Calu3 (cell line): ENCODE measurements around the gene KRT222. TPM values are rescaled to one million over a fixed set of nuclear protein-coding genes. Genes with fewer than 3 reads are reported as not detected.

Experiments used
- BruUV-seq: library from RNA; stranded (reverse); fragments of 400-500 nt; replicated peaks from 2 replicates; lab custom pipeline; 2021; lab: Mats Ljungman, UMichigan
- CTCF ChIA-PET: fragments of 300-600 bp; sonication (Branson Sonifier 250); formaldehyde crosslinking; loops from one replicate; lab custom pipeline; 2022; ENCODE audit warnings: antibody characterized with exemption; lab: Charles Lee
- DNase-seq: peaks from one replicate; pipeline ENCODE4 v3.0.0; 2022
- H3K27ac Mint-ChIP-seq: one replicate; pipeline ENCODE4 v1.8.0; 2022; ENCODE audit warnings: mixed read lengths; ENCODE audit not compliant: unreplicated experiment
- H3K27me3 Mint-ChIP-seq: one replicate; pipeline ENCODE4 v1.8.0; 2022; ENCODE audit warnings: mixed read lengths; ENCODE audit not compliant: unreplicated experiment
- H3K36me3 Mint-ChIP-seq: one replicate; pipeline ENCODE4 v1.8.0; 2022; ENCODE audit warnings: mild to moderate bottlenecking, moderate library complexity, mixed read lengths; ENCODE audit not compliant: insufficient read depth, unreplicated experiment
- H3K4me1 Mint-ChIP-seq: one replicate; pipeline ENCODE4 v1.8.0; 2022; ENCODE audit warnings: mild to moderate bottlenecking, low read depth, mixed read lengths; ENCODE audit not compliant: unreplicated experiment
- H3K4me3 Mint-ChIP-seq: one replicate; pipeline ENCODE4 v1.8.0; 2022; ENCODE audit warnings: mild to moderate bottlenecking, low read depth, moderate library complexity, mixed read lengths; ENCODE audit not compliant: unreplicated experiment
- H3K9me3 Mint-ChIP-seq: one replicate; pipeline ENCODE4 v1.8.0; 2022; ENCODE audit warnings: low read depth, mixed read lengths; ENCODE audit not compliant: unreplicated experiment
- intact Hi-C: fragments of 100-400 bp; cut with micrococcal nuclease; formaldehyde crosslinking; loops from one replicate; pipeline ENCODE4 v1.10.0; 2022; ENCODE audit not compliant: unreplicated experiment
- total RNA-seq: library from RNA; stranded (reverse); gene quantifications from 2 replicates; pipeline ENCODE4 v1.2.3, GENCODE V29; 2022
- TF ChIP-seq, protein P1 (sequence below): fragments of 200-600 bp; IDR thresholded peaks from one replicate; pipeline ENCODE4 v1.8.0; 2022; ENCODE audit warnings: antibody characterized with exemption; ENCODE audit not compliant: unreplicated experiment

Gene KRT222
- total RNA-seq, 1 experiment from 2014 or later, result not detected

DNA sequence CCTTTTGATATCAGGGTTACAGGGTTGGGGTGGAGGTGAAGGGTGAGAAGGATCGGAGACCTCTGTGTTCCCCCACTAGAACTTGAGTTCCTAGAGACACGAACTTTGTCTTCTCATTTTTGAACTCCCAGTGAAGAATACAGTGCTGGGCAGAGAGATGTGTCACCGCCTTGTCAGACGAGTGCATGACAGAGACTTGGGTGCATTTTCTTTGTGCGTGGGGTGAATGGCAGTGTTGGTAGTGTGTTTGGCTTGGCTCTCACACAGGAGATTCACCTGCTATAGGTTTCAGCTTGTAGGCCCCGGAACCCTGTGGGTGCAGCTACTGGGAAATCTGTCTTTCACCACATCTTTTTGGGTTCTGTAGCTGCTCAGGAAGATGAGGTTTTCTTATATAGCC is 59.7 kb downstream of the KRT222 start:
- H3K4me1 Mint-ChIP-seq, result peaks cover 9% of the 10 kb centered on the region
- no peak overlapping the region for H3K27ac Mint-ChIP-seq
- H3K9me3 Mint-ChIP-seq, result no peaks in the 10 kb centered on the region
- intact Hi-C loops, result no loop called here
- DNase-seq, result no peak
- no peaks in the 10 kb centered on the region for H3K36me3 Mint-ChIP-seq
- H3K4me3 Mint-ChIP-seq, result no peak overlapping the region
- CTCF ChIA-PET, result interaction anchor here (0.5 to 6.3 kb wide), 12 partner anchors 10 to 875 kb away, joined by 3 to 69 read pairs (median 4); no protein-coding TSS in a partner anchor
- BruUV-seq, result no TSS peak
- H3K27me3 Mint-ChIP-seq, result peaks cover 67% of the 10 kb centered on the region
- TF ChIP-seq, protein P1, sequence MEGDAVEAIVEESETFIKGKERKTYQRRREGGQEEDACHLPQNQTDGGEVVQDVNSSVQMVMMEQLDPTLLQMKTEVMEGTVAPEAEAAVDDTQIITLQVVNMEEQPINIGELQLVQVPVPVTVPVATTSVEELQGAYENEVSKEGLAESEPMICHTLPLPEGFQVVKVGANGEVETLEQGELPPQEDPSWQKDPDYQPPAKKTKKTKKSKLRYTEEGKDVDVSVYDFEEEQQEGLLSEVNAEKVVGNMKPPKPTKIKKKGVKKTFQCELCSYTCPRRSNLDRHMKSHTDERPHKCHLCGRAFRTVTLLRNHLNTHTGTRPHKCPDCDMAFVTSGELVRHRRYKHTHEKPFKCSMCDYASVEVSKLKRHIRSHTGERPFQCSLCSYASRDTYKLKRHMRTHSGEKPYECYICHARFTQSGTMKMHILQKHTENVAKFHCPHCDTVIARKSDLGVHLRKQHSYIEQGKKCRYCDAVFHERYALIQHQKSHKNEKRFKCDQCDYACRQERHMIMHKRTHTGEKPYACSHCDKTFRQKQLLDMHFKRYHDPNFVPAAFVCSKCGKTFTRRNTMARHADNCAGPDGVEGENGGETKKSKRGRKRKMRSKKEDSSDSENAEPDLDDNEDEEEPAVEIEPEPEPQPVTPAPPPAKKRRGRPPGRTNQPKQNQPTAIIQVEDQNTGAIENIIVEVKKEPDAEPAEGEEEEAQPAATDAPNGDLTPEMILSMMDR, result no peak

Other genes with a start within 250 kb of the KRT222 start
- gene TOP2A, start 247.3 kb downstream of the KRT222 start, total RNA-seq, result 1,389 and 1,672 TPM in 2 replicates
- 33.9 and 39.2 TPM in 2 replicates for gene IGFBP4, start 221.7 kb downstream of the KRT222 start, total RNA-seq
- 0.21 and 0.44 TPM in 2 replicates for gene TNS4, start 163.6 kb downstream of the KRT222 start, total RNA-seq
- gene CCR7, start 99.7 kb downstream of the KRT222 start, total RNA-seq, result not detected in 2 replicates
- gene SMARCE1, start 17.4 kb downstream of the KRT222 start, total RNA-seq, result 755 and 768 TPM in 2 replicates
- 2.0 and 2.4 TPM in 2 replicates for gene KRT24, start 38.6 kb upstream of the KRT222 start, total RNA-seq
- gene KRT25, start 90.2 kb upstream of the KRT222 start, total RNA-seq, result not detected in 2 replicates
- gene KRT26, start 107.0 kb upstream of the KRT222 start, total RNA-seq, result not detected in 2 replicates
- gene KRT27, start 117.4 kb upstream of the KRT222 start, total RNA-seq, result not detected in 2 replicates
- gene KRT28, start 134.8 kb upstream of the KRT222 start, total RNA-seq, result not detected in 2 replicates
- gene KRT10, start 157.4 kb upstream of the KRT222 start, total RNA-seq, result 171 and 188 TPM in 2 replicates
- 2.4 and 2.7 TPM in 2 replicates for gene KRT12, start 202.0 kb upstream of the KRT222 start, total RNA-seq
- gene KRT20, start 220.1 kb upstream of the KRT222 start, total RNA-seq, result 0.66 and 1.7 TPM in 2 replicates